GM12892 (cell line): ENCODE measurements around the gene WWC2.
"Not testable (repeated sequence)": the region's sequence is repeated elsewhere in the genome, so short reads cannot be mapped to it uniquely, and the experiment has no call there.

Experiments used
- POLR2A ChIP-seq: IDR thresholded peaks from 2 replicates; pipeline ENCODE4 v1.6.1; 2011; ENCODE audit warnings: low read depth, low read length, control low read depth
- POLR2AphosphoS5 ChIP-seq: IDR thresholded peaks from 2 replicates; pipeline ENCODE4 v1.6.1; 2011; ENCODE audit warnings: low read depth, low read length, control low read depth
- TAF1 ChIP-seq: IDR thresholded peaks from 2 replicates; pipeline ENCODE4 v1.6.1; 2011; ENCODE audit warnings: low read depth, mild to moderate bottlenecking, control low read depth, low read length, borderline replicate concordance

- TF ChIP-seq POLR2AphosphoS5, TAF1, POLR2A: not testable (repeated sequence)
Observed at GRCh38 chr4:183326387-183326786, 227.3 kb downstream of the WWC2 start.
